ENCODE measurements around the gene ITPR2.

Gene ITPR2

DNA sequence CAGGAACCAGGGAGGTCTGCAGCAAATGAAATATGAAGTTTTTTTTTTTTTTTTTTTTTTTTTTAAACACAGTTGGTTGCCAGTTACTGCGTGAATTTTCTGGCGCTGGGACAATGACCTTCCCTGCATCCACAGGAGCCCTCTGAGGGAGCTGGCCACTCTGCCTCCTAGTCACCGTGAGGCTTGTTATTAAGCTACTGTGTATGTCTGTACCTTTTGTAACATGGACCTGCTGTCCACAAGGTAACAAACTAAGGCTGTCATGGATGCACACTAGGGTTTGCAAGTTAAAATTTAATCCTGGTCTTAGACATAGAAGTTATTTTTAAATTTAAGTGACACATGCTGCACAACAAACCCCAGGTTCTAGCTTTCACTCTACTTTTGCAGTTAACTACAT lies 426.6 kb downstream of the ITPR2 start:
- DNase-seq (ENCODE audit: low read depth): no peak
- no peak overlapping the region for H3K4me3 ChIP-seq (ENCODE audit: low read depth, low read length)
- TF ChIP-seq, protein P1, sequence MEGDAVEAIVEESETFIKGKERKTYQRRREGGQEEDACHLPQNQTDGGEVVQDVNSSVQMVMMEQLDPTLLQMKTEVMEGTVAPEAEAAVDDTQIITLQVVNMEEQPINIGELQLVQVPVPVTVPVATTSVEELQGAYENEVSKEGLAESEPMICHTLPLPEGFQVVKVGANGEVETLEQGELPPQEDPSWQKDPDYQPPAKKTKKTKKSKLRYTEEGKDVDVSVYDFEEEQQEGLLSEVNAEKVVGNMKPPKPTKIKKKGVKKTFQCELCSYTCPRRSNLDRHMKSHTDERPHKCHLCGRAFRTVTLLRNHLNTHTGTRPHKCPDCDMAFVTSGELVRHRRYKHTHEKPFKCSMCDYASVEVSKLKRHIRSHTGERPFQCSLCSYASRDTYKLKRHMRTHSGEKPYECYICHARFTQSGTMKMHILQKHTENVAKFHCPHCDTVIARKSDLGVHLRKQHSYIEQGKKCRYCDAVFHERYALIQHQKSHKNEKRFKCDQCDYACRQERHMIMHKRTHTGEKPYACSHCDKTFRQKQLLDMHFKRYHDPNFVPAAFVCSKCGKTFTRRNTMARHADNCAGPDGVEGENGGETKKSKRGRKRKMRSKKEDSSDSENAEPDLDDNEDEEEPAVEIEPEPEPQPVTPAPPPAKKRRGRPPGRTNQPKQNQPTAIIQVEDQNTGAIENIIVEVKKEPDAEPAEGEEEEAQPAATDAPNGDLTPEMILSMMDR (IDR thresholded peaks at IDR 0.05; ENCODE audit: low read depth, low read length, missing control alignments): no peak

DNA sequence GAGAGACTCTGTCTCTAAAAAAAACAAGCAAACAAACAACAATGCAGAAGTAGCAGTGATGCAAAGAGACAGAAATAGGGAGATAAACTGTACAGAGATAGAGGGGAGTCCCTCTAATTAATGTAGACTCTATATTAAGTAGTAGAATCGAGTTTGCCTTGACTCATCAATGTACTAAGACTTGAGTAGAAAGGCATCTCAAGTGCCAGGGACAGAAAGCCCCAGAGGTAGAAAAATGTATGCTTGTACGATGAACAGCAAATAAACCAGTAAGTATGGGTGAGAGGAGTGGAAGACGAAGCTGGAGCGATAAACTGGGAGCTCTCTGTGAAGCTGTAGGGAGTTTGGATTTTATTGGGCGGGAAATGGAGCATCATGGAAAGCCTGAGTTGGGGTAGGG lies 429.4 kb downstream of the ITPR2 start:
- no peak for DNase-seq (ENCODE audit: low read depth)
- no peak overlapping the region for H3K4me3 ChIP-seq (ENCODE audit: low read depth, low read length)
- TF ChIP-seq, protein P1 (IDR thresholded peaks at IDR 0.05; ENCODE audit: low read depth, low read length, missing control alignments): no peak

DNA sequence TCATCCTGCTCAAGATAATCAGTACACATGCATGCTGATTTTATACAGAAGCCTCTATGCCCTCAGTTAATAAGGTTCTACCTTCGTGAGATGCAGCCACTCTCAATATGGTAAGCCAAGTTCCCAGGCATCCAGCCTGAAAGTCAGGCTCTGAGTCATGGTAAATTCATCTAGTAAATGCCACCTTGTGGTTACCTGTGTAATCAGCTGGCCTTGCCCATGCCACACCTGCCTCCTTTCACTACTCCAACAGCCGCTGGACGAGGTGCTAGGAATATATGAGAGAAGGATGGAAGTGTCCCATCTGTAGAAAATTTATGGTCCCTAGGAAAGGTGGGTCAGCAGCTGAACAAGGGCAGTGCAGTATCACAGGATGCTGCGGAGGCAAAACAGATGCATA lies 430.3 kb downstream of the ITPR2 start:
- TF ChIP-seq, protein P1 (IDR thresholded peaks at IDR 0.05; ENCODE audit: low read depth, low read length, missing control alignments): no peak
- DNase-seq (ENCODE audit: low read depth): no peak
- no peak overlapping the region for H3K4me3 ChIP-seq (ENCODE audit: low read depth, low read length)

DNA sequence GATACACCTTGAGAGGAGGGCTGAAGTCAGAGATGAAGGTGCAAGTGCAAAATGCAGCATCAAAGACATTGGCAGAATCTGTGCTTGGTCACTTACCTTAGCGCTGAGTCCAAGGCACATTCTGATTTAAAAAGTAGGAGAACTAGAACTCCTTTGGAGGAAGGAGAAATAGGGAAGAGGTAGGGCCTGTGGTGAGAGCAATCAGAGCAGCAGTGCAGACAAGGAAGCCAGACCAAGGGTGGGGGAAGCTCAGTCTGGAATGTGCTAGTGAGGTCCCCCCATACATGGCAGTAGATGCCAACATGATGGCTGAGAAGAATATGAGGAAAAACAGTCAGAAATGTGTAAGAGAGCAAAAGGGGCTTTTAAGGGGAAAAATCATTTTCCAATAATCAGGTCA lies 431.1 kb downstream of the ITPR2 start:
- no peak for DNase-seq (ENCODE audit: low read depth)
- TF ChIP-seq, protein P1 (IDR thresholded peaks at IDR 0.05; ENCODE audit: low read depth, low read length, missing control alignments): no peak
- no peak overlapping the region for H3K4me3 ChIP-seq (ENCODE audit: low read depth, low read length)

DNA sequence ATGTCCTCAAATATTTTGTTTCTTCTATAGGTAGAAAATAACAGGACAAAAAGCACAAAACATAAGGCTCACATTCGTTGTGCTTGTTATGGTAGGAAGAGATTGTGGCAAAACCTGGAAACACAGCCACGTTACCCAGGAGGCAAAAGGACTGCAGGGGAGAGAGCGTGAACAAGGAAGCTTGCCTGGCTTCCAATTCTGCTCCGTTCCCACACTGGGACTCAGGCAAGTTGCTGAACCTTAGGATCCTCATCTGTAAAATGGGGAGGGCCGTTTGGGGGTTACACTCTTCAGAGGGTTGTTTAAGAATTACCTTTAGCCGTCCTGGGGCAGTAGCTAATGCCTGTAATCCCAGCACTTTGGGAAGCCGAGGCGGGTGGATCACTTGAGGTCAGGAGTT lies 432.4 kb downstream of the ITPR2 start:
- H3K4me3 ChIP-seq (ENCODE audit: low read depth, low read length): no peak overlapping the region
- DNase-seq (ENCODE audit: low read depth): no peak
- TF ChIP-seq, protein P1 (IDR thresholded peaks at IDR 0.05; ENCODE audit: low read depth, low read length, missing control alignments): no peak

DNA sequence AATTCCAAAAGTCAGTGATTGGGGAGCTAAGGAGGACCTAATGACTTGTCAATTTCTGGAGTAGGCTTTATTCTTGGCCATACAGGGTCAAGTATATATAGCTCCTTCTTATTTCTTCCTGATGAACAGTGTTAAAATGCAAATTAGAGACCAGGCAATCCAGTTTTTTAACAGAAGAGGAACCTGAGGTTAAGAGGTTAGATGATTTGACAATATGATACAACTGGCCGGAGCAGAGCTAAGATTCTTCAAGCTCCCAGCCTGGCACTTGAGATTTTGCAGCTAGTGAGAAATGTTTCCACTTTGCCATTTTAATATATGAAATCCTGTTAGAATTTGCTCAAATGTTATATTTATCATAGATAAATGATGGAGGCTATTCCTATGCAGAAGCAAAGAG lies 433.6 kb downstream of the ITPR2 start:
- TF ChIP-seq, protein P1 (IDR thresholded peaks at IDR 0.05; ENCODE audit: low read depth, low read length, missing control alignments): no peak
- no peak overlapping the region for H3K4me3 ChIP-seq (ENCODE audit: low read depth, low read length)
- DNase-seq (ENCODE audit: low read depth): no peak

DNA sequence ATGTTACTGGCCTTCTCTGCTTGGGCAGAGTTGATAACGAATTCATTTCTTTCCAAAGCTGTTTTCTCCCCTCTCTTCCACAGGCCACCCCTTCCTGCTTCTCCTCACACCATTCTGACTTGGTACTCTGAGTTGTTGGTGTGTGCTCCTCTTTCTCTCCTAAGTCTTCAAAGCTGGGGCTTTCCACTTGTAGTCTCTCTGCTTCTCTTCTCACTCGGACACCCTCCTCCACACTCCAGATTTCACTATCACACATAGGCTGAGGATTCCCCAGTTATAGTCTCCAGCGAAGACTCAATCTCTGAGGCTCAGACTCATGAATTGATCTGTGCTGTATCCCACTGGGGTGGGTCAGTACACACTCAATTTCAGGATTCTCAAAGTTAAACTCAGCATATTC lies 436.6 kb downstream of the ITPR2 start:
- H3K4me3 ChIP-seq (ENCODE audit: low read depth, low read length): no peak overlapping the region

More for the DNA sequence above, 436.6 kb downstream of the ITPR2 start:
- TF ChIP-seq, protein P1 (IDR thresholded peaks at IDR 0.05; ENCODE audit: low read depth, low read length, missing control alignments): no peak
- DNase-seq (ENCODE audit: low read depth): peak; percentile 12
